ENCODE measurements around the gene CCND1. TPM values are rescaled to one million over a fixed set of nuclear protein-coding genes. Genes with fewer than 3 reads are reported as not detected.
A peak's percentile ranks its signal among the peaks of the same experiment; 100 is the strongest.

Gene CCND1
- total and polyA plus RNA-seq, 12 donors, result 12.1 to 149 (median 80.7) TPM

- Histone ChIP-seq H3K4me1 (replicated peaks in 1 of 2) (peaks cover 6% of the 10 kb centered on the region in 2 donors), H3K36me3 (replicated peaks in 1 of 2) (peaks cover 0 to 30% of the 10 kb centered on the region in 2 donors), H3K27me3 (no peaks in the 10 kb centered on the region), H3K27ac (peak overlapping the region in 1 of 5 donors; percentile 59), H3K4me3 (no peak overlapping the region), H3K9me3 (replicated peaks in 1 of 3) (no peaks in the 10 kb centered on the region)
- peak in 5 of 7 donors; percentile 57 to 72 (median 66) for DNase-seq
- intact Hi-C loops (cut with DNase I), result no loop called here
- WGBS, 4 donors, result 43 to 54% (median 52%) methylated on average over 19 to 27 of the region's 27 CpGs
- TF ChIP-seq POLR2A (IDR thresholded peaks at IDR 0.05), result no peak
- no peak for TF ChIP-seq CTCF (IDR thresholded peaks at IDR 0.05)
Measured at GRCh38 chr11:69654660-69655478, 13.9 kb downstream of the CCND1 start.

GRCh38 chr11:69655479-69656428 lies 14.8 kb downstream of the CCND1 start:
- H3K9me3 ChIP-seq (replicated peaks in 1 of 3), result no peaks in the 10 kb centered on the region
- DNase-seq, result no peak
- intact Hi-C loops (cut with DNase I), result no loop called here
- H3K4me3 ChIP-seq, result no peak overlapping the region
- no peaks in the 10 kb centered on the region for H3K27me3 ChIP-seq
- H3K27ac ChIP-seq, result no peak overlapping the region
- WGBS, 4 donors, result 86 to 96% (median 91%) methylated on average over 11 to 19 of the region's 19 CpGs
- peaks cover 0 to 22% of the 10 kb centered on the region in 2 donors for H3K36me3 ChIP-seq (replicated peaks in 1 of 2)
- H3K4me1 ChIP-seq (replicated peaks in 1 of 2), result peaks cover 6% of the 10 kb centered on the region in 2 donors
- TF ChIP-seq CTCF (IDR thresholded peaks at IDR 0.05) (no peak), POLR2A (IDR thresholded peaks at IDR 0.05) (no peak)

- H3K9me3 ChIP-seq (replicated peaks in 1 of 3), result no peaks in the 10 kb centered on the region
- H3K4me1 ChIP-seq (replicated peaks in 1 of 2), result peaks cover 6% of the 10 kb centered on the region in 2 donors
- TF ChIP-seq CTCF (IDR thresholded peaks at IDR 0.05) (no peak), POLR2A (IDR thresholded peaks at IDR 0.05) (no peak)
- peaks cover 0 to 12% of the 10 kb centered on the region in 2 donors for H3K36me3 ChIP-seq (replicated peaks in 1 of 2)
- H3K4me3 ChIP-seq, result no peak overlapping the region
- H3K27ac ChIP-seq, result no peak overlapping the region
- intact Hi-C loops (cut with DNase I), result no loop called here
- DNase-seq, result no peak
- WGBS, 4 donors, result 72 to 82% (median 76%) methylated on average over 20 of the region's 20 CpGs
- no peaks in the 10 kb centered on the region for H3K27me3 ChIP-seq
Measured at GRCh38 chr11:69656536-69657455, 15.8 kb downstream of the CCND1 start.
